Heart left ventricle (tissue), 16 donors: Measurements from ENCODE around the gene HAL. TPM values are rescaled to one million over a fixed set of nuclear protein-coding genes. Genes with fewer than 3 reads are reported as not detected.

Experiments
- ATAC-seq, 4 donors: fragments of 200-7000 bp; cut with Tn5 transposase; one replicate each; pipeline ENCODE4 v1.9.1; 2020 to 2022; ENCODE audit warnings: moderate library complexity in 4 of 4, mild to moderate bottlenecking in 3 of 4, moderate number of reproducible peaks in 1 of 4
- DNase-seq, 5 donors: peaks; one replicate each; pipeline ENCODE4 v3.0.0-alpha.2; 2020
- H3K27ac ChIP-seq, 12 donors: fragments of 200-600 bp; sonication (generic) in 4 of 12; one replicate each; pipeline versions ENCODE4 v1.5.0 to v1.8.0; 2016 to 2022; ENCODE audit warnings: mild to moderate bottlenecking in 2 of 12
- H3K27me3 ChIP-seq, 9 donors: fragments of 200-600 bp; sonication (generic) in 2 of 9; one replicate each; pipeline versions ENCODE4 v1.5.1 to v1.8.0; 2016 to 2022; ENCODE audit warnings: mild to moderate bottlenecking in 3 of 9
- H3K36me3 ChIP-seq, 9 donors: fragments of 200-600 bp; sonication (generic) in 2 of 9; one replicate each; pipeline versions ENCODE4 v1.5.0 to v1.8.0; 2018 to 2022; ENCODE audit warnings: mild to moderate bottlenecking in 2 of 9
- H3K4me1 ChIP-seq, 12 donors: fragments of 200-600 bp; sonication (generic) in 4 of 12; one replicate each; pipeline versions ENCODE4 v1.5.0 to v1.8.0; 2016 to 2022; ENCODE audit warnings: mild to moderate bottlenecking in 3 of 12
- H3K4me3 ChIP-seq, 12 donors: fragments of 200-600 bp; sonication (generic) in 4 of 12; one replicate each; pipeline versions ENCODE4 v1.5.0 to v1.8.0; 2017 to 2022; ENCODE audit warnings: mild to moderate bottlenecking in 9 of 12, moderate library complexity in 4 of 12
- H3K9me3 ChIP-seq, 12 donors: fragments of 200-600 bp; sonication (generic) in 4 of 12; one replicate each; pipeline versions ENCODE4 v1.5.0 to v1.8.0; 2016 to 2022; ENCODE audit warnings: mild to moderate bottlenecking in 1 of 12
- CTCF ChIP-seq, 12 donors: fragments of 200-600 bp; sonication (generic) in 4 of 12; IDR thresholded peaks; one replicate each; pipeline versions ENCODE4 v1.5.0 to v1.8.0; 2018 to 2022; ENCODE audit warnings: antibody characterized with exemption in 12 of 12, mild to moderate bottlenecking in 5 of 12
- POLR2A ChIP-seq, 2 donors: fragments of 450-650 bp; IDR thresholded peaks; one replicate each; pipeline ENCODE4 v1.6.1; 2017; ENCODE audit warnings: antibody characterized with exemption in 2 of 2, mild to moderate bottlenecking in 2 of 2, moderate library complexity in 2 of 2
- WGBS, 4 donors: extraction: QIAGEN DNeasy Blood & Tissue Kit in 2 of 4; methylation state at CpG; one replicate each; pipeline versions ENCODE4 v1.1.5 to v1.1.7; 2013 to 2018; 5-methylcytosine and 5-hydroxymethylcytosine counted together
- intact Hi-C, 10 donors: fragments of 100-400 bp; cut with DNase I; formaldehyde crosslinking; loops; one replicate each; pipeline versions ENCODE4 v1.11.1 to v1.14.2; 2022
- polyA plus RNA-seq, 2 donors: library from polyadenylated mRNA; stranded (reverse); fragments of 200-250 nt; gene quantifications; one replicate each; pipeline ENCODE4 v1.2.3, GENCODE V29; 2013
- total RNA-seq, 9 donors: library from RNA; depleted of rRNA in 2 of 9; stranded (reverse); fragments of >200 nt in 2 of 9; fragmentation: NEBNext Ultra II Directional in 3 of 9; extraction: Animal tissue kit (Norgen Biotek cat#: 25700) in 3 of 9; gene quantifications; one replicate each; pipeline versions ENCODE4 v1.1.0 to v1.2.4, GENCODE V29; 2016 to 2023
- donor health status: ischemic (EF 13 %, LVEDD 7.1; RV severe dilation, severe dysfunction).
- donor health status: healthy with polysubstance abuse.
- donor health status: DM: no; HTN: yes; CAD: no.
- donor health status: DM: no; HTN: no; CAD: no.
- donor health status: ischemic (EF 25% LVEDD 6.9; RV normal size, moderate dysfunction).
- donor health status: ischemic (EF 25% LVEDD 5.7; RV mildly dilated, moderate dysfunction).
- donor health status: healthy.
- donor health status: DM: yes; HTN: yes; CAD: no.
- donor health status: ischemic (EF 35%, LVEDD 5.7; RV mildly dilated, moderate dysfunction).
- donor health status: nonischemic (EF 11% LVEDD 7.7; RV severe dilation, severe dysfunction).
- donor health status: DM: yes; HTN: yes; CAD: no.
- donor health status: PGD.
- donor health status: ischemic (EF 29% LVEDD 5.4; RV normal size, mild dysfunction).
- donor health status: nonischemic (EF 23%, LVEDD 6.1; RV moderate dilation, normal function).

HAL gene
- total and polyA plus RNA-seq, 11 donors, result 0.04 to 0.79 (median 0.11) TPM; not detected in 5

GRCh38 chr12:95989504-95990123, 6.5 kb downstream of the HAL start:
- no peak for TF ChIP-seq POLR2A (IDR thresholded peaks at IDR 0.05)
- no peak for TF ChIP-seq CTCF (IDR thresholded peaks at IDR 0.05)
- Histone ChIP-seq H3K9me3 (no peaks in the 10 kb centered on the region), H3K27me3 (no peaks in the 10 kb centered on the region), H3K4me3 (no peak overlapping the region), H3K36me3 (no peaks in the 10 kb centered on the region), H3K27ac (no peak overlapping the region), H3K4me1 (no peaks in the 10 kb centered on the region)
- intact Hi-C loops, result loop anchor here in 6 of 10 donors (5.0 to 10.0 kb wide), 3 partner anchors 162 to 405 kb away; no protein-coding TSS in a partner anchor
- DNase-seq, result no peak
- 54 to 65% (median 60%) methylated on average over 4 of the region's 4 CpGs for WGBS, 4 donors
- ATAC-seq, result no peak

GRCh38 chr12:95988506-95989275, 7.5 kb downstream of the HAL start:
- ATAC-seq, result no peak
- intact Hi-C loops, result no loop called here
- Histone ChIP-seq H3K4me1 (no peaks in the 10 kb centered on the region), H3K9me3 (no peaks in the 10 kb centered on the region), H3K27me3 (no peaks in the 10 kb centered on the region), H3K4me3 (no peak overlapping the region), H3K36me3 (no peaks in the 10 kb centered on the region), H3K27ac (no peak overlapping the region)
- 74 to 79% (median 78%) methylated on average over 11 of the region's 11 CpGs for WGBS, 4 donors
- no peak for DNase-seq
- TF ChIP-seq CTCF (IDR thresholded peaks at IDR 0.05), result no peak
- no peak for TF ChIP-seq POLR2A (IDR thresholded peaks at IDR 0.05)

GRCh38 chr12:95986635-95987570, 9.2 kb downstream of the HAL start:
- H3K27ac ChIP-seq, result no peak overlapping the region
- H3K9me3 ChIP-seq, result no peaks in the 10 kb centered on the region
- TF ChIP-seq CTCF (IDR thresholded peaks at IDR 0.05) (no peak), POLR2A (IDR thresholded peaks at IDR 0.05) (no peak)
- no peaks in the 10 kb centered on the region for H3K36me3 ChIP-seq
- H3K4me3 ChIP-seq, result no peak overlapping the region
- 74 to 80% (median 79%) methylated on average over 14 of the region's 14 CpGs for WGBS, 4 donors
- no peak for DNase-seq
- intact Hi-C loops, result no loop called here
- ATAC-seq, result no peak
- no peaks in the 10 kb centered on the region for H3K4me1 ChIP-seq
- no peaks in the 10 kb centered on the region for H3K27me3 ChIP-seq

GRCh38 chr12:95984682-95985081, 11.5 kb downstream of the HAL start:
- H3K36me3 ChIP-seq, result no peaks in the 10 kb centered on the region
- H3K27ac ChIP-seq, result no peak overlapping the region
- DNase-seq (no peak), ATAC-seq (no peak)
- intact Hi-C loops, result no loop called here
- 87 to 98% (median 93%) methylated on average over 1 of the region's 1 CpG for WGBS, 4 donors
- no peaks in the 10 kb centered on the region for H3K4me1 ChIP-seq
- no peak overlapping the region for H3K4me3 ChIP-seq
- no peaks in the 10 kb centered on the region for H3K27me3 ChIP-seq
- TF ChIP-seq POLR2A (IDR thresholded peaks at IDR 0.05) (no peak), CTCF (IDR thresholded peaks at IDR 0.05) (no peak)
- no peaks in the 10 kb centered on the region for H3K9me3 ChIP-seq
